HepG2 (cell line): ENCODE results near the gene ARHGAP9. TPM values are rescaled to one million over a fixed set of nuclear protein-coding genes. Genes with fewer than 3 reads are reported as not detected.

Experiments used
- CCAR2 ChIP-seq: fragments of 200-400 bp; formaldehyde crosslinking; optimal IDR thresholded peaks from 2 replicates; pipeline ENCODE3; 2018; ENCODE audit warnings: low read depth, mild to moderate bottlenecking, low read length, moderate library complexity
- FOXM1 ChIP-seq: sonication (generic); formaldehyde crosslinking; IDR thresholded peaks from 2 replicates; pipeline ENCODE4 v1.5.0; 2020; ENCODE audit warnings: missing genetic modification reagents
- KIAA2018 ChIP-seq: sonication (generic); formaldehyde crosslinking; IDR thresholded peaks from 2 replicates; pipeline ENCODE4 v1.5.0; 2020; ENCODE audit warnings: mild to moderate bottlenecking, missing genetic modification reagents, borderline replicate concordance
- PRDM15 ChIP-seq: sonication (generic); formaldehyde crosslinking; IDR thresholded peaks from 2 replicates; pipeline ENCODE4 v1.4.0; 2020; ENCODE audit warnings: missing genetic modification reagents
- SKIL ChIP-seq: sonication (generic); formaldehyde crosslinking; IDR thresholded peaks from 2 replicates; pipeline ENCODE4 v1.8.0; 2022; ENCODE audit warnings: missing genetic modification reagents, mild to moderate bottlenecking, moderate library complexity, borderline replicate concordance
- SRY ChIP-seq: sonication (generic); formaldehyde crosslinking; IDR thresholded peaks from 2 replicates; pipeline ENCODE4 v1.8.0; 2022; ENCODE audit warnings: mild to moderate bottlenecking, missing genetic modification reagents
- TP53 ChIP-seq: sonication (generic); formaldehyde crosslinking; conservative IDR thresholded peaks from 2 replicates; pipeline ENCODE4 v1.4.0; 2020; ENCODE audit warnings: missing genetic modification reagents
- ZBTB44 ChIP-seq: sonication (generic); formaldehyde crosslinking; IDR thresholded peaks from 2 replicates; pipeline ENCODE4 v1.4.0; 2020; ENCODE audit warnings: missing genetic modification reagents
- ZIK1 ChIP-seq: sonication (generic); formaldehyde crosslinking; IDR thresholded peaks from 2 replicates; pipeline ENCODE4 v1.5.0; 2020; ENCODE audit warnings: mild to moderate bottlenecking, low read depth, missing genetic modification reagents, borderline replicate concordance
- ZMAT5 ChIP-seq: sonication (generic); formaldehyde crosslinking; IDR thresholded peaks from 2 replicates; pipeline ENCODE4 v1.5.0; 2020; ENCODE audit warnings: mild to moderate bottlenecking, low read depth, missing genetic modification reagents, borderline replicate concordance
- ZNF33B ChIP-seq: sonication (generic); formaldehyde crosslinking; IDR thresholded peaks from 2 replicates; pipeline ENCODE4 v1.5.1; 2020; ENCODE audit warnings: mild to moderate bottlenecking, missing genetic modification reagents
- ZNF878 ChIP-seq: sonication (generic); formaldehyde crosslinking; IDR thresholded peaks from 2 replicates; pipeline ENCODE4 v1.8.1; 2023; ENCODE audit warnings: mild to moderate bottlenecking, missing genetic modification reagents, moderate library complexity
- polyA plus RNA-seq, 8 experiments: library from polyadenylated mRNA; depleted of rRNA in 3 of 8; stranded (reverse) in 7 of 8; unstranded in 1 of 8; fragments of >200 nt; fragmentation: Illumina TruSeq in 4 of 8; extraction: Trizol in 4 of 8; gene quantifications; 2 replicates each; pipeline versions ENCODE4 v1.2.1 to v1.2.3, GENCODE V29; 2011 to 2016; ENCODE audit warnings: low read depth in 4 of 8, missing spikeins in 1 of 8, mixed read lengths in 1 of 8; ENCODE audit not compliant: insufficient read depth in 1 of 8
- total RNA-seq, 5 experiments: library from RNA; depleted of rRNA; stranded (reverse); fragments of >200 nt; fragmentation: Illumina TruSeq; extraction: Trizol; gene quantifications; 2 replicates each; pipeline ENCODE4 v1.2.3, GENCODE V29; 2016; ENCODE audit warnings: low read depth in 1 of 5

ARHGAP9 gene
- total and polyA plus RNA-seq, 2 of the 13 experiments (the other 11 are each of a cell fraction or from before 2014, with no cell fraction given) = 0.18 to 1.2 TPM

GRCh38 chr12:57451233-57451778 lies 28.4 kb downstream of the ARHGAP9 start (continued):
- TF ChIP-seq PRDM15 (CRISPR knock-in tag) (peak; percentile 93), ZMAT5 (no peak), KIAA2018 (CRISPR knock-in tag) (0 out of 2 replicates have a peak, but pooled peaks have one; percentile 42), ZNF878 (CRISPR knock-in tag) (no peak), TP53 (no peak), SRY (CRISPR knock-in tag) (peak; percentile 72; the same call in 1 of the 2 replicates), ZBTB44 (CRISPR knock-in tag) (no peak), ZNF33B (no peak), SKIL (peak; percentile 100), FOXM1 (CRISPR knock-in tag) (no peak), ZIK1 (CRISPR knock-in tag) (no peak), CCAR2 (no peak)
